ENCODE data around the gene FRMD4A.

- no peak for TF ChIP-seq CTCF (IDR thresholded peaks at IDR 0.05; ENCODE audit: insufficient read depth, low read length)
- no peak for TF ChIP-seq GABPA (IDR thresholded peaks at IDR 0.05; ENCODE audit: low read depth)
Observed at GRCh38 chr10:14312014-14312413, 18.7 kb downstream of the FRMD4A start.

Measured in HL-60 (cell line).